Superior temporal gyrus (tissue), 1 donor: ENCODE measurements around the gene TSPAN15.

ENCODE experiments used
- DNase-seq: peaks from one replicate; pipeline ENCODE4 v3.0.0-alpha.2; 2016; ENCODE audit errors: extremely low spot score

TSPAN15 gene

DNA sequence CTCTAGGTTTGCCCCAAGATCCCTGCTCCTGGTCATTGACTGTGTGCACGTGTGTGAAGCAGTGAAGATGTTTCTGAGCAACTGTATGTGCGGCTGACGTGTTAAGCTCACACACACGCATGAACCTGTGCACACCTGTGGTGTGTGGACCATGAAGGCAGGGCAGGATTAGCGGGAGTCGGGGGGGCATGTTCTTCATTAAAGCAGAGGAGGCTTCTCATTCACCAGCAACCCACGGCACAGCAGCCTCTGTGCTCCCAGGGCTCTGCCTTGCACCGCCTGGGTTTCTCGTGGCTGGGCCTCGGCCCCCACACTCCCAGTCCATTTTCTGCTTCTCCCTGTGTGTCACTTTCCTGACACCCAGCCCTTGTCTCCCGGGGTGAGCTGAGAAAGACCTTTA is 33.7 kb upstream of the TSPAN15 start:
- no peak for DNase-seq

DNA sequence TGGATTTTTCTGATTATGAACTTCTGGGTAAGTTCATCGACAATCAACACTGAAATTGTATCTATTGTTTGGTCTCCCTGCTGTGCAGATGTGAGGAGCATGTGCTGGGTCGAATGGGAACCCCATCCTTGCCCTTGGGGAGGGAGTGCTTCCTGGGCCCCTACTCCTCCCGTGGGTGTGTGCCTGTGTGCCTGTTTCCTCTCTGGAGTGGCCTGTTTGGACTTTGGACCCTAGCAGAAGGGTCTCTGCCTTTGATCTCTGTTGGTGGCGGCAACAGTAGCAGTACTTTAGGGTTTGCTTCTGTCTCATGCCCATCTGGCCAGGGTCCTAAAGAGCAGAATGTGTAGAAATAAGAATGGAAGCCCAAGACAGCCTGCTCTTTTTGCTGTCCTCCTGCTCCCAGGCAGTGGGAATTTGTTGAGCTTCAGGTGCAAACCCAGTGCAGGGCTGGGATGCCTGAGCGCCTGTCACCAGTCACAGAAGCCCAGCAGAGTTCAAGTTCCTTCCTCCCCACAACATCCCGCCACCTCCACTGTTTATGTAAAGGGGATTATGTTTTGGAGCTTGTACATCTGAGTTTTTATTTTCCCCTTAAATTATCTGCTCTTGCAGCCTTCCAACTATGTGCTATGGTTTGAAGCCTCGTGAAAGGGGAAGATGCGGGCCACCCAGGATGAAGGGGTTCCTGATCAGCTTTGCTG is 33.1 kb upstream of the TSPAN15 start:
- no peak for DNase-seq

- no peak for DNase-seq
Observed at GRCh38 chr10:69419096-69419743, 32.0 kb upstream of the TSPAN15 start.

- DNase-seq = no peak
Observed at GRCh38 chr10:69419744-69420126, 31.5 kb upstream of the TSPAN15 start.

DNA sequence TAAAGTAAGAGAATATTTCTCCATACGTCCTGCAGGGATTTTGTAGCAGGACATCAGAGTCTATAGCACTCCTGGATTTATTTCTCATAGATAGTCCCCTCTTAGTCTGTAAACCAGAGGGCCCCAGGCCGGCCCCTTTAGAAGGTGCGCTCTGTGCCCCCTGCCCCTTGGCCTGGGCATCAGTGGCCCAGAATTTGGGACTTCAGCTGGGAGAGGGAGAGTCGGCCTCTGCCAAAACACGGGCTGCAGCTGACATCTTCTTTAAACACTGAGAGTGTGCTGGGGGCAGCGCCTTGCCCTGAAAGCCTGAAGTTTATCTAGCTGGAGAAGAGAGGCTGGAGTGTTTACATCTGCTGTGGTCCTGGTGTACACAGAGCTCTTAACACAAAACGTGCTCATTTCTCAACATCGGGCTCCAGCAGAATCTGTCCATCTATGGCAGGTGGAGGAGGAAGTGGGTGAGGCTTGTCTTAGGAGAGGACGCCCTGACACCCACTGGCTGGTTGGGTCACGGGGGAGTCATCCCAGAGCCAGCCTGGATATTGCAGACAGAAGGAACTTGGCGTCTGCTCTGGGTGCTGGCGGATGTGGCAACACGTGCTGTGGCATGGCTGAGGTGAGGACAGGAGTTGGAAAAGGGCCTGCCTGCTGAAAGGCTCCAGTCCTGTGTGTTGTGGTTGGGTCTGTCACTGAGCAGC is 29.5 kb upstream of the TSPAN15 start:
- DNase-seq = no peak

DNA sequence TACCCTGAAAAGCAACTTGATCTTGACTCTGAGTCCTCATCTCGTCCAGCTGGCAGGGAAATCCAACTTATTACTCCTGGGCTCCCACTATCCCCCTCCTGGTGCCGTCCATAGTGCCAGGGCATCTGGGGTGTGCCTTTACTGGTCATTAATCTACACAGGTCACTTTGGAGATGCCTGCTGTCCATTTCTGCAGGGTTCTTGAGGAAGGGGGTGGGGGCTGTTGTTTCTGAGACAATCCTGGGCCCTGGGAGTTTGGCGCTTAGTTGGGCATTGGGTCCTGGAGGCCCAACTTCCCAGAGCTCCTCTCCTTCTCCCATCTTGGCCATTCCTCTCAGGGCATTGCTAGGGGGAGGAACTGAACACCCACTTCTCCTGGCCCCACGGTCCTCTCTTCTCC is 28.6 kb upstream of the TSPAN15 start:
- no peak for DNase-seq

DNA sequence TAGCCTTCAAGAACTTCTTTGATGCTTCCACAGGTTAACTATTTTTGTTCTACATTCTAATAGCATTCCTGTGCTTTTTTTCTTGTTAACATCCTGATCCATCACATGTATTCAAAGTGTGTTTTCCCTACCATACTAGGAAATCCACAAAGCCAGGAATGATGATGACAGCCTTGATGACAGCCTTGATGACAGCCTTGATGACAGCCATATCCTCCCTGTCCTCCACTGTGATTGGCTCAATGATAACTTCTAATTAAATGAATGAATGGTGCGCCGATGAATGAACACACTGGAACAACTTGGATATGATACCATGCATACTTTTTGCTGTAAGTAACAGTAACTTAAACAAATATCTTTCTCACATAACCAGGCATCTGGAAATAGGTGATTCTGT is 26.2 kb upstream of the TSPAN15 start:
- DNase-seq = no peak

GRCh38 chr10:69425511-69426298 is 25.6 kb upstream of the TSPAN15 start:
- DNase-seq = no peak

GRCh38 chr10:69426376-69426727 is 24.9 kb upstream of the TSPAN15 start:
- no peak for DNase-seq

- DNase-seq = no peak
Observed at GRCh38 chr10:69428165-69428564, 23.1 kb upstream of the TSPAN15 start.

DNA sequence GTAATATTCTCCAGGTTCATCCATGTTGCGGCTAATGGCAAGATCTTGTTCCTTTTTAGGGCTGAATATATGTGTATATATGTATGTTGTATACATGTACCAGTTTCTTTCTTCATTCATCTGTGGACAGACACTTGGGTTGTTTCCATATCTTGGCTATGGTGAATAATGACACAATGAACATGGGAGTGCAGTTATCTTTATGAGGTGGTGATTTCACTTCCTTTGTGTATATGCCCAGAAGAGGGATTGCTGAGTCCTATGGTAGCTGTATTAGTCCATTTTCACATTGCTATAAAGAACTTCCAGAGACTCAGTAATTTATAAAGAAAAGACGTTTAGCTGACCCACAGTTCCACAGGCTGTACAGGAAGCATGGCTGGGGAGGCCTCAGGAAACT is 17.1 kb upstream of the TSPAN15 start:
- no peak for DNase-seq

DNA sequence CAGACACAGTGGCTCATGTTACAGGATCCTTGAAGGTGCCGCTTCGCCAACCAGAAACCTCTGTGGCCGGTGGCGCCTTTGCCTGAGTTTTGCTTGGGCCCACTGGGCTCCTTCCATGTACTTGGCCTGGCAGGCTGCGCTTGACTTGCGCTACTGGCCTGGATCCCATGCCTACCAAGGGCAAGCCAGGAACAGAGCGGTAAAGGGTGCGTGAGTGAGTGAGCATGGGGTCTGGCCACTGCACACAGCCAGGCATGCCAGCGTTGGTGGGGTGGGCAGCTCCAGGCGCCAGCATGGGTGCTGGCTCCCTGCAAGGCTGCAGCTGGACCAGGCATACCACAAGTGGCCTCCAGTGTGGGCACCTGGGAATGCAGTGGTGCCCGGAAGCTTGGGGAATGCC is 16.3 kb upstream of the TSPAN15 start:
- no peak for DNase-seq

DNA sequence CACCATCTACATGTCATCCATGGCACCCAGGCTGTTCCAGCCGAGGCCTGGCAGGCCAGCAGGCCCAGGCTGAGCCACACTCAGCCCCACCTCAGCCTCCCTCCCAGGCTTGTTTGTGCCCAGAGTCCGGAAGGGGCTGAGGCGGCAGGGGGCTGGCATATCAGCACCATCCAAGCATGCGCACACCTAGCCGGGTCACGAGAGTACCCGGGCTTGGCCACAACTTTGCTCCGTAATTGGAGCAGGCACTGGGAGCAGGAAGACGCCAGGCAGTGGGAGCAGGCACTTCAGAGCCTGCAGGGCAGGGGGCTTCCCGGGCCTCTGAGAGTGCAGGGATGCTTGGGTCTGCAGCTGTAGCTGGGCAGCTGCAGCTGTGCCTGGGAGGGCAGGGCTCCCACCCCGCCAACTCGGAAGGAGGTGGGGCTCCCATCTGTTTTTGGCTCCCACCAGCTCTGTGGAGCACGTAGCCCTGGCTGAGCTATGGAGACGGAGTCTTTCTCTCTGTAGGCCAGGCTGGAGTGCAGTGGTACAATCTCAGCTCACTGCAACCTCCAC is 15.2 kb upstream of the TSPAN15 start:
- DNase-seq = no peak

DNA sequence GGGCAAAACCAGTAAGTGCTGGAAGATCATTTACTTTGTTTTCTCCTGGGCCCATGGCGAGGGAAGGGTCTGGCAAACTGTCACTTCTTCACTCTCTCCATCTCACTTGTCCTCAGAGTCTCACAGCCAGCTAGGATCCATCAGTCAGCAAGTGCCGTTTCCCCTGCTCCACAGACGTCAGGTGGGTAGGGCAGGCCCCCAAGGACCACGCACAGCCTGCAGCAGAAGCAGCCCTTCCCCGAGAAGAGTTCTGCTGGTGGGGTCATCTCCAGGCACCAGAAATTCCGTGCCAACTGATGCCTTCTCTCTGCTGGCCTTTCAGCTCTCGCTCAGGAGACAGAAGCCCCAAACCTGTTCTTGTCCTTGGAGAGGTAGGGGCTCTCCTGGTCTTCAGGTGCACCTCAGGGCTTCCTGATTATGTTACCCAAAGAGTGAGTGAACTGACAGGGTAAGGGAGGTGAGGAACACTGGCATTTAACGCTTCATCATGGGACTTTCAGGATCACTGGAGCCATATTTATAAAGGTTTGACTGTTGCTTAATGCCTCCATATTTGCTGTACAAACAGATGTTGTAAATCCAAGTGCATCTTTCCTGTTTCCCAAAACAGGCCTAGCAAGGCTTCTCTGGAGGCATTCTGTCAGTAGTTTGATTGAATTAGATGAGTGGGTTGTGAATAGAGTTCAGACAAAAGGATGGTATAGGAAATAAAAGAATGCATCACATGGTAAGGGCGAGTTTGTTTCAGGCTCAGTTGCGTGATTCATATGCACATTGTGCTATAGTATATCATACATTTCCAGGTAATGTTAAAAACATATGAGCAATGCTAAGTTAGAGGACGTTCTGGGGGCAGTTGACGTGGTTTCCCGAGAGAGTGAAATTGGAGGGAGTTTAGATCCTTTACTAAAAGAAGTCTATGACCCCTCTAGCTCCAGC is 13.7 kb upstream of the TSPAN15 start:
- no peak for DNase-seq

DNA sequence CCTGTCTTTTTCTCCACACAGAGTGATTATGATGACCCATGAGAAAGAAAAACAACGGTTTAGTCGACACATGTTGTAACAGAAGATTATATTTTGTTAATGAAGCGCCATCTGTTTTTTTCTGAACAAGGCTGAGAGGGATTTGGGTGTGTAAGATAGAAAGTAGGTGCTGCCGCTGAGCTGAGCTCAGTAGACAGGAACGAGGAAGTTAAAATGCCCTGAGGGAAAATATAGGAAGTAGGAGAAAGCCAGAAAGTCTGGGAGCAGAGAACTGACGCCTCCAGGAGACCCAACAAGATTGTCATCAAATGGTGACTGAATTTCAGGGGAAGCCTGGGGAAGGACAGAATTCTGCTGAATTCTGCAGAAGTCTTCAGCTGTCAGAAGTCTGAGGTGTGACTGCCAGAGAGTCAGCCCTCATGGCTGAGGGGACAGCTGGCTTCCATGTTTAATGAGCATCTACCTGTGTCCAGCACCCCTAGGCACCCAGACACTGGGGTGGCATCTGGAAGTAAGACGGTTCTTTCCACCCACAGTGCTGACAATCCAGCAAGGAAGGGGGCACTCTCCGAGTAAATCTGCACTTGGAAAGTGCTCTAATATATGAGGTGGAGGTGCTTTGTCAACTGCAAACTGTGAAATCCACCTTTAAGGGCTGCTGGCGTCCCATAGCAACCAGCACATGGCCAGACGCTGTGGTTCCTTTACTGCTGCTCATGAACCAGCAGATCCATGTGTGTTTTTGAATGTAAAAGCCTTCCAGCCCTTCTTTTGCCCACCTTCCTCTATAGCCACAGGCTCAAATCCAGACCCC is 12.5 kb upstream of the TSPAN15 start:
- no peak for DNase-seq

GRCh38 chr10:69439350-69439739 is 11.9 kb upstream of the TSPAN15 start:
- peak; percentile 29 for DNase-seq

DNA sequence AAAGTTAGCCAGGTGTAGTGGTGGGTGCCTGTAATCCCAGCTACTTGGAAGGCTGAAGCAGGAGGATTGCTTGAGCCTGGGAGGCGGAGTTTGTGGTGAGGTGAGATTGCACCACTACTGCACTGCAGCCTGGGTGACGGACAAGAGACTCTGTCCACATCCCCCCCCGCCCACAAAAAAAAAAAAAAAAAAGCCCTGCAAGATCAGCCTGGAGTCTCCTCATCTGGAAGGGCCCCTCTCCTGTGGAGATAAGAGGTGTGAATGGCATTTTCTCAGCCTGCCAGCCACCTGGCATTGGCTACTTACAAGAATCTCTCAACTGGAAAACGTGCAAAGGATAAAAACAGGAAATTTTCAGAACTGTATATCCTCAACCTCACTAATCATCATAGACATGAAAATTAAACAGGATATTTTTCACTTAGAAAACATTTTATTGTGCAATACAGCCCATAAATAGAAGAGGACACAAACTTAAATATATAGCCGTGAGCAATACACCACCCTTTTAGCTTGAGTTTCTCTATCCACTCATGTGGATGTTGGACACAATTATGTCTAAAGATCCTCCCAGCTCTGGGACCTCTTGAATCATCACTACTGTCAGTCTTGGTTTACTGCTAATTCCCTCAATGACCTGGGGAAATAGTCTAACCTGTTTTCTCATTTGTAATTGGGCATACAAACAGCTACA is 11.3 kb upstream of the TSPAN15 start:
- DNase-seq = no peak

DNA sequence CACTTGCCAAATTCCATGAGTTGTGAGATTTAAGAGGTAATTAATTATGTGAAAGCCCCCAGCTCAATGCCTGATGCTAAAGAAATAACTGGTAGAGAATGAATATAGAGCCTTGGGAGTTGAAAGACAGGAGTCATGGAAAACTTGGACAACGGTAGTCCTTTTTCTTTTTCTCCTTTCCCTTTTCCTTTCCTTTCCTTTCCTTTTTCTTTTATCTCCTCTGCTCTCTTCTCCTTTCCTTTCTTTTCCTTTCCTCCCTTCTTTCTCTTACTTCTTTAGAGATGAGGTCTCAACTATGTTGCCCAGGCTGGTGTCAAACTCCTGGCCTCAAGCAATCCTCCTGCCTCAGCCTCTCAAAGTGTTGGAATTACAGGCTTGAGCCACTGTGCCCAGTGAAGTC is 7.9 kb upstream of the TSPAN15 start:
- no peak for DNase-seq

DNA sequence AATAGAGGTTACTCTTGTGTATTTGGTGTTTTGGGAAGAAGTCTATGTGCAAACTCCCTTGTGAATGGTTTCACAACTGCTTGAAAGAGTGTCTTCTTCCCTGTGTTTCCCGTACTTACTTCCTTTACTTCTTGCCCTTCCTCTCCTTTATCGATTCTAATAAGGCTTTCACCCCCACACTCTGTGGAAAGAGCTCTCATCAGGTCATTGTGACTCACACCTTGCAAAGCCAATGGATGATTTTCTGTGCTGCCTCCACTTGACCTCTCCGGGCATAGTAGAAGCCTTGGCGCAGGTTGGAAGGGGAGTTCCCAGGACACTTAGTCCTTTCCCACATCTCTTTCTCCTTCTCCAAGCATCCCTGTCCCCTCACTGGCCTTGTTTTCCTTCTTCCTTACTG is 6.2 kb upstream of the TSPAN15 start:
- DNase-seq = no peak

GRCh38 chr10:69446229-69446628 is 5.0 kb upstream of the TSPAN15 start:
- DNase-seq = no peak
